Activated CD4-positive, alpha-beta memory T cell treated with anti-CD3 and anti-CD28 coated beads, Interleukin-2, amount 10 ng/mL, durations not matched to agents 7 days and 5 days (primary cell): Measurements from ENCODE around the gene VAV3. TPM values are rescaled to one million over a fixed set of nuclear protein-coding genes. Genes with fewer than 3 reads are reported as not detected.

Experiments used
- CTCF ChIA-PET: fragments of 350-600 bp; sonication (Branson Sonifier 250); formaldehyde crosslinking; loops from one replicate; lab custom pipeline; 2021; ENCODE audit warnings: antibody characterized with exemption, inconsistent platforms; lab: Charles Lee
- POLR2A ChIA-PET: fragments of 350-600 bp; sonication (Branson Sonifier 250); formaldehyde crosslinking; loops from one replicate; lab custom pipeline; 2021; ENCODE audit warnings: antibody characterized with exemption; lab: Charles Lee
- DNase-seq: peaks from one replicate; pipeline ENCODE4 v3.0.0-alpha.2; 2020
- H3K27ac Mint-ChIP-seq: one replicate; pipeline ENCODE4 v1.8.0; 2021; ENCODE audit warnings: mild to moderate bottlenecking, mixed read lengths
- H3K27me3 Mint-ChIP-seq: one replicate; pipeline ENCODE4 v1.8.0; 2021; ENCODE audit warnings: mixed read lengths
- H3K36me3 Mint-ChIP-seq: one replicate; pipeline ENCODE4 v1.8.0; 2021; ENCODE audit warnings: low read depth, mixed read lengths
- H3K4me1 Mint-ChIP-seq: one replicate; pipeline ENCODE4 v1.8.0; 2021; ENCODE audit warnings: mixed read lengths
- H3K4me3 Mint-ChIP-seq: one replicate; pipeline ENCODE4 v1.8.0; 2021; ENCODE audit warnings: mild to moderate bottlenecking, mixed read lengths
- H3K9me3 Mint-ChIP-seq: one replicate; pipeline ENCODE4 v1.8.0; 2021; ENCODE audit warnings: mixed read lengths
- total RNA-seq, 2 experiments: library from RNA; stranded (reverse); gene quantifications; one replicate each; pipeline ENCODE4 v1.2.3, GENCODE V29; 2021

The VAV3 gene
- total RNA-seq, 2 experiments from 2014 or later: 2.0 to 2.3 TPM

- no peaks in the 10 kb centered on the region for H3K27me3 Mint-ChIP-seq
- H3K4me1 Mint-ChIP-seq: no peaks in the 10 kb centered on the region
- ChIA-PET POLR2A (no interaction called here), CTCF (no interaction called here)
- H3K27ac Mint-ChIP-seq: no peak overlapping the region
- H3K9me3 Mint-ChIP-seq: no peaks in the 10 kb centered on the region
- no peak for DNase-seq
- no peaks in the 10 kb centered on the region for H3K36me3 Mint-ChIP-seq
- no peak overlapping the region for H3K4me3 Mint-ChIP-seq
Measured at GRCh38 chr1:107680579-107680985, 284.4 kb downstream of the VAV3 start.

- POLR2A ChIA-PET: no interaction called here
- Mint-ChIP-seq H3K4me1 (no peaks in the 10 kb centered on the region), H3K9me3 (no peaks in the 10 kb centered on the region), H3K4me3 (no peak overlapping the region), H3K27ac (no peak overlapping the region), H3K27me3 (no peaks in the 10 kb centered on the region), H3K36me3 (no peaks in the 10 kb centered on the region)
- CTCF ChIA-PET: no interaction called here
- no peak for DNase-seq
Measured at GRCh38 chr1:107679411-107679953, 285.5 kb downstream of the VAV3 start.

- no peak overlapping the region for H3K4me3 Mint-ChIP-seq
- no peak overlapping the region for H3K27ac Mint-ChIP-seq
- no peaks in the 10 kb centered on the region for H3K4me1 Mint-ChIP-seq
- DNase-seq: no peak
- ChIA-PET CTCF (no interaction called here), POLR2A (no interaction called here)
- no peaks in the 10 kb centered on the region for H3K27me3 Mint-ChIP-seq
- H3K36me3 Mint-ChIP-seq: no peaks in the 10 kb centered on the region
- H3K9me3 Mint-ChIP-seq: no peaks in the 10 kb centered on the region
Measured at GRCh38 chr1:107678993-107679392, 286.0 kb downstream of the VAV3 start.

GRCh38 chr1:107677697-107678096 is 287.3 kb downstream of the VAV3 start:
- H3K9me3 Mint-ChIP-seq: no peaks in the 10 kb centered on the region
- DNase-seq: no peak
- H3K4me3 Mint-ChIP-seq: no peak overlapping the region
- no peaks in the 10 kb centered on the region for H3K4me1 Mint-ChIP-seq
- no peaks in the 10 kb centered on the region for H3K27me3 Mint-ChIP-seq
- H3K27ac Mint-ChIP-seq: no peak overlapping the region
- POLR2A ChIA-PET: no interaction called here
- H3K36me3 Mint-ChIP-seq: no peaks in the 10 kb centered on the region
- CTCF ChIA-PET: no interaction called here

- H3K4me3 Mint-ChIP-seq: no peak overlapping the region
- H3K27me3 Mint-ChIP-seq: no peaks in the 10 kb centered on the region
- H3K4me1 Mint-ChIP-seq: no peaks in the 10 kb centered on the region
- H3K9me3 Mint-ChIP-seq: no peaks in the 10 kb centered on the region
- no peak for DNase-seq
- POLR2A ChIA-PET: no interaction called here
- H3K36me3 Mint-ChIP-seq: no peaks in the 10 kb centered on the region
- CTCF ChIA-PET: no interaction called here
- H3K27ac Mint-ChIP-seq: no peak overlapping the region
Measured at GRCh38 chr1:107674486-107674885, 290.5 kb downstream of the VAV3 start.

GRCh38 chr1:107673006-107673405 is 292.0 kb downstream of the VAV3 start:
- Mint-ChIP-seq H3K27ac (no peak overlapping the region), H3K36me3 (no peaks in the 10 kb centered on the region)
- POLR2A ChIA-PET: no interaction called here

GRCh38 chr1:107670397-107671040 is 294.5 kb downstream of the VAV3 start:
- Mint-ChIP-seq H3K4me1 (no peaks in the 10 kb centered on the region), H3K4me3 (no peak overlapping the region), H3K27ac (no peak overlapping the region), H3K9me3 (no peaks in the 10 kb centered on the region), H3K27me3 (peaks cover 1% of the 10 kb centered on the region), H3K36me3 (no peaks in the 10 kb centered on the region)
- ChIA-PET CTCF (no interaction called here), POLR2A (no interaction called here)
- DNase-seq: no peak

More at GRCh38 chr1:107673006-107673405, 292.0 kb downstream of the VAV3 start:
- CTCF ChIA-PET: no interaction called here
- Mint-ChIP-seq H3K4me3 (no peak overlapping the region), H3K9me3 (no peaks in the 10 kb centered on the region), H3K4me1 (no peaks in the 10 kb centered on the region), H3K27me3 (peaks cover 1% of the 10 kb centered on the region)
- DNase-seq: no peak

GRCh38 chr1:107669996-107670395 is 295.0 kb downstream of the VAV3 start:
- Mint-ChIP-seq H3K4me3 (no peak overlapping the region), H3K27ac (no peak overlapping the region), H3K9me3 (no peaks in the 10 kb centered on the region), H3K36me3 (no peaks in the 10 kb centered on the region), H3K4me1 (no peaks in the 10 kb centered on the region), H3K27me3 (peaks cover 1% of the 10 kb centered on the region)
- ChIA-PET CTCF (no interaction called here), POLR2A (no interaction called here)
- DNase-seq: no peak

- Mint-ChIP-seq H3K27me3 (peaks cover 1% of the 10 kb centered on the region), H3K36me3 (no peaks in the 10 kb centered on the region), H3K9me3 (no peaks in the 10 kb centered on the region), H3K4me1 (no peaks in the 10 kb centered on the region), H3K27ac (no peak overlapping the region), H3K4me3 (no peak overlapping the region)
- DNase-seq: no peak
- CTCF ChIA-PET: no interaction called here
- POLR2A ChIA-PET: no interaction called here
Measured at GRCh38 chr1:107668762-107669161, 296.2 kb downstream of the VAV3 start.

GRCh38 chr1:107666493-107666892 is 298.5 kb downstream of the VAV3 start:
- DNase-seq: no peak
- POLR2A ChIA-PET: no interaction called here
- CTCF ChIA-PET: no interaction called here
- Mint-ChIP-seq H3K9me3 (no peaks in the 10 kb centered on the region), H3K27ac (no peak overlapping the region), H3K27me3 (peaks cover 1% of the 10 kb centered on the region), H3K4me1 (no peaks in the 10 kb centered on the region), H3K36me3 (no peaks in the 10 kb centered on the region), H3K4me3 (no peak overlapping the region)

GRCh38 chr1:107664982-107665925 is 299.7 kb downstream of the VAV3 start:
- DNase-seq: no peak
- H3K9me3 Mint-ChIP-seq: no peaks in the 10 kb centered on the region
- H3K27ac Mint-ChIP-seq: no peak overlapping the region
- H3K4me3 Mint-ChIP-seq: no peak overlapping the region
- ChIA-PET POLR2A (no interaction called here), CTCF (no interaction called here)
- no peaks in the 10 kb centered on the region for H3K36me3 Mint-ChIP-seq
- H3K27me3 Mint-ChIP-seq: peaks cover 1% of the 10 kb centered on the region
- H3K4me1 Mint-ChIP-seq: no peaks in the 10 kb centered on the region

GRCh38 chr1:107662971-107663370 is 302.0 kb downstream of the VAV3 start:
- ChIA-PET POLR2A (no interaction called here), CTCF (no interaction called here)
- no peaks in the 10 kb centered on the region for H3K9me3 Mint-ChIP-seq
- no peaks in the 10 kb centered on the region for H3K27me3 Mint-ChIP-seq
- DNase-seq: no peak
- H3K4me3 Mint-ChIP-seq: no peak overlapping the region
- H3K4me1 Mint-ChIP-seq: no peaks in the 10 kb centered on the region
- no peaks in the 10 kb centered on the region for H3K36me3 Mint-ChIP-seq
- no peak overlapping the region for H3K27ac Mint-ChIP-seq

GRCh38 chr1:107661158-107661557 is 303.8 kb downstream of the VAV3 start:
- Mint-ChIP-seq H3K4me3 (no peak overlapping the region), H3K27ac (no peak overlapping the region), H3K36me3 (no peaks in the 10 kb centered on the region), H3K9me3 (no peaks in the 10 kb centered on the region), H3K27me3 (no peaks in the 10 kb centered on the region), H3K4me1 (no peaks in the 10 kb centered on the region)
- no peak for DNase-seq
- ChIA-PET CTCF (no interaction called here), POLR2A (no interaction called here)
